GM12872 (cell line): Measurements from ENCODE around the gene SLMAP.

Source experiments
- CTCF ChIP-seq: IDR thresholded peaks from 3 replicates; pipeline ENCODE4 v1.5.1; 2011; ENCODE audit warnings: low read depth, mild to moderate bottlenecking, low read length, moderate library complexity; ENCODE audit not compliant: insufficient read depth

The SLMAP gene

GRCh38 chr3:57808961-57809608, 53.0 kb downstream of the SLMAP start:
- TF ChIP-seq CTCF, result no peak

GRCh38 chr3:57809609-57809968, 53.5 kb downstream of the SLMAP start:
- TF ChIP-seq CTCF, result no peak

GRCh38 chr3:57810048-57810447, 53.9 kb downstream of the SLMAP start:
- TF ChIP-seq CTCF, result no peak

GRCh38 chr3:57810471-57811137, 54.5 kb downstream of the SLMAP start:
- TF ChIP-seq CTCF, result no peak

GRCh38 chr3:57815036-57815435, 58.9 kb downstream of the SLMAP start:
- no peak for TF ChIP-seq CTCF

GRCh38 chr3:57816471-57817095, 60.5 kb downstream of the SLMAP start:
- TF ChIP-seq CTCF, result no peak

GRCh38 chr3:57818772-57819171, 62.7 kb downstream of the SLMAP start:
- no peak for TF ChIP-seq CTCF
